Measurements from ENCODE around the gene OPA1.

- TF ChIP-seq EZH2phosphoT487 (IDR thresholded peaks at IDR 0.05; ENCODE audit: insufficient read depth, low read depth) (no peak), EZH2 (IDR thresholded peaks at IDR 0.05; ENCODE audit: insufficient read depth, poor library complexity, severe bottlenecking) (no peak)
Measured at GRCh38 chr3:193595939-193596487, 3.0 kb downstream of the OPA1 start.
